NCI-H2196 (cell line): ENCODE results near the gene MOCS3.

Experiments used
- DNase-seq: peaks from one replicate; lab custom pipeline; 2025; ENCODE audit not compliant: unreplicated experiment; lab: John Stamatoyannopoulos, UW

The MOCS3 gene

GRCh38 chr20:51009303-51010042 is 50.9 kb downstream of the MOCS3 start:
- no peak for DNase-seq

- no peak for DNase-seq
These were observed 51.4 kb downstream of the MOCS3 start for GRCh38 chr20:51010043-51010365.

- DNase-seq: no peak
These were observed 52.3 kb downstream of the MOCS3 start for GRCh38 chr20:51010932-51011331.

GRCh38 chr20:51011479-51011878 is 52.9 kb downstream of the MOCS3 start:
- no peak for DNase-seq

GRCh38 chr20:51012357-51012756 is 53.7 kb downstream of the MOCS3 start:
- DNase-seq: no peak
